HEK293 (cell line): ENCODE measurements around the gene TMTC1.

Experiments used
- ATF2 ChIP-seq: fragments of 450-650 bp; formaldehyde crosslinking; IDR thresholded peaks from 2 replicates; pipeline ENCODE4 v1.5.1; 2016; ENCODE audit warnings: missing biosample characterization, missing genetic modification characterization, low read depth
- CTCF ChIP-seq: fragments of 450-650 bp; formaldehyde crosslinking; IDR thresholded peaks from 2 replicates; pipeline ENCODE4 v1.5.1; 2016; ENCODE audit warnings: missing biosample characterization, missing genetic modification characterization
- SP2 ChIP-seq: fragments of 450-650 bp; formaldehyde crosslinking; IDR thresholded peaks from 2 replicates; pipeline ENCODE4 v1.5.1; 2016; ENCODE audit warnings: missing biosample characterization, missing genetic modification characterization

- TF ChIP-seq CTCF (tag by site-specific recombination) (no peak), ATF2 (no peak), SP2 (tag by site-specific recombination) (no peak)
These were observed 46.6 kb upstream of the TMTC1 start for GRCh38 chr12:29830391-29830790.
